Measurements from ENCODE around the gene ST6GALNAC6. TPM values are rescaled to one million over a fixed set of nuclear protein-coding genes. Genes with fewer than 3 reads are reported as not detected.
"Not testable (repeated sequence)": the region's sequence is repeated elsewhere in the genome, so short reads cannot be mapped to it uniquely, and the experiment has no call there.

ST6GALNAC6 gene
- total and polyA plus RNA-seq, 2 experiments from 2014 or later = 53.0 to 73.4 TPM

- Histone ChIP-seq H3K27me3 (no peaks in the 10 kb centered on the region), H3K4me3 (no peak overlapping the region), H3K4me1 (ENCODE audit: low read depth) (peaks cover 4% of the 10 kb centered on the region), H3K9me3 (ENCODE audit: low read depth) (no peaks in the 10 kb centered on the region), H3K27ac (peak overlapping the region; percentile 74), H3K36me3 (peaks cover 15% of the 10 kb centered on the region)
- TF ChIP-seq, protein P1, sequence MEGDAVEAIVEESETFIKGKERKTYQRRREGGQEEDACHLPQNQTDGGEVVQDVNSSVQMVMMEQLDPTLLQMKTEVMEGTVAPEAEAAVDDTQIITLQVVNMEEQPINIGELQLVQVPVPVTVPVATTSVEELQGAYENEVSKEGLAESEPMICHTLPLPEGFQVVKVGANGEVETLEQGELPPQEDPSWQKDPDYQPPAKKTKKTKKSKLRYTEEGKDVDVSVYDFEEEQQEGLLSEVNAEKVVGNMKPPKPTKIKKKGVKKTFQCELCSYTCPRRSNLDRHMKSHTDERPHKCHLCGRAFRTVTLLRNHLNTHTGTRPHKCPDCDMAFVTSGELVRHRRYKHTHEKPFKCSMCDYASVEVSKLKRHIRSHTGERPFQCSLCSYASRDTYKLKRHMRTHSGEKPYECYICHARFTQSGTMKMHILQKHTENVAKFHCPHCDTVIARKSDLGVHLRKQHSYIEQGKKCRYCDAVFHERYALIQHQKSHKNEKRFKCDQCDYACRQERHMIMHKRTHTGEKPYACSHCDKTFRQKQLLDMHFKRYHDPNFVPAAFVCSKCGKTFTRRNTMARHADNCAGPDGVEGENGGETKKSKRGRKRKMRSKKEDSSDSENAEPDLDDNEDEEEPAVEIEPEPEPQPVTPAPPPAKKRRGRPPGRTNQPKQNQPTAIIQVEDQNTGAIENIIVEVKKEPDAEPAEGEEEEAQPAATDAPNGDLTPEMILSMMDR (IDR thresholded peaks at IDR 0.05; ENCODE audit: low read depth, low read length) = no peak
- DNase-seq (ENCODE audit: low read depth in 1 of 2, low spot score in 1 of 2) = no peak
Measured at GRCh38 chr9:127884976-127885490, 14.4 kb downstream of the ST6GALNAC6 start.

- Histone ChIP-seq H3K4me1 (ENCODE audit: low read depth) (peaks cover 4% of the 10 kb centered on the region), H3K27ac (peak overlapping the region; percentile 74), H3K4me3 (no peak overlapping the region), H3K36me3 (peaks cover 13% of the 10 kb centered on the region), H3K27me3 (no peaks in the 10 kb centered on the region), H3K9me3 (ENCODE audit: low read depth) (no peaks in the 10 kb centered on the region)
- TF ChIP-seq, protein P1 (IDR thresholded peaks at IDR 0.05; ENCODE audit: low read depth, low read length) = no peak
- DNase-seq (ENCODE audit: low read depth in 1 of 2, low spot score in 1 of 2) = peak in 1 of 2 donors; percentile 47
Measured at GRCh38 chr9:127884427-127884911, 14.9 kb downstream of the ST6GALNAC6 start.

DNA sequence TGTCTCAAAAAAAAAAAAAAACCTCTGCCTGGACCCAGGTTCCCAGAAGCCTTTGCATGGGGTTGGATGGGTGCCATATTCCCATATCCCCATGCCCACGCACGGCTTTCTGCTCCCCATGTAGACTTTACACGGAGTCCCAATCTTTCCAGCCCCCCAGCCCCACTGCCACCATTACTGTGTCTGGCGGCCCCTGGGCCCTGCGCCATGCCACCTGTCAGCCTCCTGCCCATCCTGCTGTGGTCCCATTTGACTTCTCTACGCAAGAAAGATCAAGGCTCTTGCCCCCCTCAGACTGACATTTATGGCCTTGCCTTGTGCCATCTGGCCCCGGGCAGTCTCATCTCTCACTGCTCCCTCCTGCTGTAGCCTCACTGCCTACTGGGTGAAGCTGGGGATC, 15.4 kb downstream of the ST6GALNAC6 start:
- Histone ChIP-seq H3K4me1 (ENCODE audit: low read depth) (peaks cover 5% of the 10 kb centered on the region), H3K27me3 (no peaks in the 10 kb centered on the region), H3K36me3 (peaks cover 13% of the 10 kb centered on the region), H3K9me3 (ENCODE audit: low read depth) (no peaks in the 10 kb centered on the region), H3K27ac (peak overlapping the region; percentile 74), H3K4me3 (no peak overlapping the region)
- no peak for DNase-seq (ENCODE audit: low read depth in 1 of 2, low spot score in 1 of 2)
- TF ChIP-seq, protein P1 (IDR thresholded peaks at IDR 0.05; ENCODE audit: low read depth, low read length) = no peak

DNA sequence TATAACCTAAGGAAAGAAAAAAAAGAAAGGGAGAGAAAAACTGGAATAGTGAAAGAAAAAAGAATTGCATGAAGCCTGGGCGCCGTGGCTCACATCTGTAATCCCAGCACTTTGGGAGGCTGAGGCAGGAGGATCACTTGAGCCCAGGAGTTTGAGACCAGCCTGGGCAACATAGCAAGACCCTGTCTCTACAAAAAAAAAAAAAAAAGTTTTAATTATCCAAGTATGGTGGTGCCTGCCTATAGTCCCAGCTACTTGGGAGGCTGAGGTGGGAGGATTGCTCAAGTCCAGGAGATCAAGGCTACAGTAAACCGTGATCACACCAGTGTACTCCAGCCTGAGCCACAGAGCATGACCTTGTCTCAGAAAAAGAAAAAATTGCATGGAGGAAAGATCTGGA, 17.7 kb downstream of the ST6GALNAC6 start:
- peaks cover 19% of the 10 kb centered on the region for H3K4me1 ChIP-seq (ENCODE audit: low read depth)
- not testable (repeated sequence) for DNase-seq (ENCODE audit: low read depth in 1 of 2, low spot score in 1 of 2); H3K9me3 ChIP-seq (ENCODE audit: low read depth); H3K4me3 ChIP-seq; H3K27me3 ChIP-seq; H3K36me3 ChIP-seq; H3K27ac ChIP-seq

- TF ChIP-seq, protein P1 (IDR thresholded peaks at IDR 0.05; ENCODE audit: low read depth, low read length) = no peak
- H3K4me3 ChIP-seq = no peak overlapping the region
- H3K27ac ChIP-seq = no peak overlapping the region
- no peaks in the 10 kb centered on the region for H3K27me3 ChIP-seq
- H3K9me3 ChIP-seq (ENCODE audit: low read depth) = no peaks in the 10 kb centered on the region
- no peak for DNase-seq (ENCODE audit: low read depth in 1 of 2, low spot score in 1 of 2)
- peaks cover 33% of the 10 kb centered on the region for H3K4me1 ChIP-seq (ENCODE audit: low read depth)
- H3K36me3 ChIP-seq = no peaks in the 10 kb centered on the region
Measured at GRCh38 chr9:127880143-127880542, 19.3 kb downstream of the ST6GALNAC6 start.

DNA sequence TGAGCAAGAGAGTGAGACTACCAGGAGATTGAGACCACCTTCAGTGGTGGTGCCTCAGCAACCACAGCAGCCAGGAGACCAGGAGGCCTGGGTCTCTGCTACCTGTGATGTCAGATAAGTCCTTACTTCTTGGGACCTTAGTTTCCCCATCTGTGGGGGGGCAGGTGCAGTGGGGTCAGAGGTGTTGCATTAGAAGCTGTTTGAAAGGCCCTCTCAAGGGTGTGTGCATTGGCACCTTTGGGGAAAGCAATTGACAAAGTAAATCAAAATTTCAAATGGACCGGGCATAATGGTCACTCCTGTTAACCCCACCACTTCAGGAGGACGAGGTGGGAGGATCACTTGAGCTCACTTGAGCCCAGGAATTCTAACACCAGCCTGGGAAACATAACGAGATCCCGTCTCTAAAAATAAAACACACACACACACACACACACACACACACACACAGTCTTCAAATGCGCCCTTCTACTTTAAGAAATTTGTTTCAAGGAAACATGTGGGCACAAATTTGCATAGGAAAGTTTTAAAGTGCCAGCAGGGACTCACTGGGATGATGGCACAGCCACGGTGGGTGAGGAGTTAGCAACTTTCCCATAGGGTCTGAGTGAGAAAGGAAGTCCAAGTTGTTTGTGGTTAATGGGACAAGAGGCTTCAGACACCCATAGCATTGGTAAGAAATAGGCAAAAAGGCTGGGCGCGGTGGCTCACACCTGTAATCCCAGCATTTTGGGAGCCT, 20.6 kb downstream of the ST6GALNAC6 start:
- Histone ChIP-seq H3K27me3 (no peaks in the 10 kb centered on the region), H3K36me3 (no peaks in the 10 kb centered on the region), H3K27ac (peak overlapping the region; percentile 67), H3K9me3 (ENCODE audit: low read depth) (no peaks in the 10 kb centered on the region), H3K4me3 (no peak overlapping the region), H3K4me1 (ENCODE audit: low read depth) (peaks cover 35% of the 10 kb centered on the region)
- DNase-seq (ENCODE audit: low read depth in 1 of 2, low spot score in 1 of 2) = no peak
- TF ChIP-seq, protein P1 (IDR thresholded peaks at IDR 0.05; ENCODE audit: low read depth, low read length) = no peak
